Measurements from ENCODE around the gene USP12.
"Not testable (repeated sequence)": the region's sequence is repeated elsewhere in the genome, so short reads cannot be mapped to it uniquely, and the experiment has no call there.

Gene USP12

GRCh38 chr13:27147530-27148170, 24.0 kb downstream of the USP12 start:
- no peak for DNase-seq

- DNase-seq: no peak
These were observed 29.9 kb downstream of the USP12 start for GRCh38 chr13:27141746-27142145.

- not testable (repeated sequence) for DNase-seq
These were observed 30.5 kb downstream of the USP12 start for GRCh38 chr13:27141159-27141558.

- DNase-seq: no peak
These were observed 31.6 kb downstream of the USP12 start for GRCh38 chr13:27140060-27140459.

GRCh38 chr13:27139565-27139964, 32.0 kb downstream of the USP12 start:
- no peak for DNase-seq

GRCh38 chr13:27138457-27139093, 33.0 kb downstream of the USP12 start:
- DNase-seq: no peak

- peak; percentile 31 for DNase-seq
These were observed 33.9 kb downstream of the USP12 start for GRCh38 chr13:27137759-27138158.

- DNase-seq: no peak
These were observed 36.6 kb downstream of the USP12 start for GRCh38 chr13:27135023-27135422.

- no peak for DNase-seq
These were observed 37.7 kb downstream of the USP12 start for GRCh38 chr13:27133889-27134288.

GRCh38 chr13:27132538-27132937, 39.1 kb downstream of the USP12 start:
- DNase-seq: no peak

- DNase-seq: no peak
These were observed 39.7 kb downstream of the USP12 start for GRCh38 chr13:27131906-27132305.

- DNase-seq: no peak
These were observed 40.5 kb downstream of the USP12 start for GRCh38 chr13:27130979-27131623.

GRCh38 chr13:27130223-27130978, 41.2 kb downstream of the USP12 start:
- DNase-seq: no peak

- DNase-seq: peak; percentile 11
These were observed 42.6 kb downstream of the USP12 start for GRCh38 chr13:27128825-27129627.

GRCh38 chr13:27126859-27127258, 44.8 kb downstream of the USP12 start:
- no peak for DNase-seq

GRCh38 chr13:27125357-27126282, 46.0 kb downstream of the USP12 start:
- DNase-seq: peak; percentile 17

GRCh38 chr13:27124571-27124970, 47.0 kb downstream of the USP12 start:
- no peak for DNase-seq

- not testable (repeated sequence) for DNase-seq
These were observed 48.2 kb downstream of the USP12 start for GRCh38 chr13:27123445-27123844.

GRCh38 chr13:27122036-27122435, 49.6 kb downstream of the USP12 start:
- no peak for DNase-seq

GRCh38 chr13:27120811-27121210, 50.8 kb downstream of the USP12 start:
- DNase-seq: no peak

GRCh38 chr13:27120011-27120410, 51.6 kb downstream of the USP12 start:
- no peak for DNase-seq
